WTC11 (cell line): ENCODE results near the gene CDKL5. TPM values are rescaled to one million over a fixed set of nuclear protein-coding genes. Genes with fewer than 3 reads are reported as not detected.

Experiments used
- ATAC-seq: fragments of 200-7000 bp; cut with Tn5 transposase; 2 replicates; pipeline ENCODE4 v1.10.0; 2021; ENCODE audit warnings: mild to moderate bottlenecking, moderate library complexity
- CTCF ChIA-PET: fragments of 300-600 bp; sonication (Branson Sonifier 250); formaldehyde crosslinking; loops from one replicate; lab custom pipeline; 2021; ENCODE audit warnings: antibody characterized with exemption; lab: Charles Lee
- POLR2A ChIA-PET: fragments of 350-600 bp; sonication (Branson Sonifier 250); formaldehyde crosslinking; loops from one replicate; lab custom pipeline; 2021; ENCODE audit warnings: antibody characterized with exemption; lab: Charles Lee
- DNase-seq: peaks from one replicate; pipeline ENCODE4 v3.0.0; 2021; ENCODE audit warnings: low spot score
- H3K27ac Mint-ChIP-seq: 2 replicates; pipeline ENCODE4 v1.8.0; 2021; ENCODE audit warnings: mixed read lengths
- H3K27me3 Mint-ChIP-seq: 2 replicates; pipeline ENCODE4 v1.8.0; 2021; ENCODE audit warnings: low read depth, mild to moderate bottlenecking, moderate library complexity, mixed read lengths
- H3K36me3 Mint-ChIP-seq: 2 replicates; pipeline ENCODE4 v1.8.0; 2021; ENCODE audit warnings: mixed read lengths
- H3K4me1 Mint-ChIP-seq: 2 replicates; pipeline ENCODE4 v1.8.0; 2022; ENCODE audit warnings: mixed read lengths
- H3K4me3 Mint-ChIP-seq: 2 replicates; pipeline ENCODE4 v1.8.0; 2021; ENCODE audit warnings: mild to moderate bottlenecking, moderate library complexity, mixed read lengths
- H3K9me3 Mint-ChIP-seq: 2 replicates; pipeline ENCODE4 v1.8.0; 2021; ENCODE audit warnings: mixed read lengths
- ATF1 ChIP-seq: sonication (generic); formaldehyde crosslinking; IDR thresholded peaks from 2 replicates; pipeline ENCODE4 v1.8.1; 2023; ENCODE audit warnings: mild to moderate bottlenecking, moderate library complexity, missing genetic modification reagents
- ESRRA ChIP-seq: sonication (generic); formaldehyde crosslinking; IDR thresholded peaks from 2 replicates; pipeline ENCODE4 v1.8.1; 2022; ENCODE audit warnings: mild to moderate bottlenecking, missing genetic modification reagents, borderline replicate concordance
- FOXP1 ChIP-seq: sonication (generic); formaldehyde crosslinking; IDR thresholded peaks from 2 replicates; pipeline ENCODE4 v1.8.0; 2022; ENCODE audit warnings: missing genetic modification reagents, mild to moderate bottlenecking, moderate library complexity, borderline replicate concordance
- GABPB1 ChIP-seq: sonication (generic); formaldehyde crosslinking; IDR thresholded peaks from 2 replicates; pipeline ENCODE4 v1.8.1; 2023; ENCODE audit warnings: mild to moderate bottlenecking, missing genetic modification reagents
- GRHL2 ChIP-seq: fragments of 250-450 bp; sonication (Bioruptor Pico); IDR thresholded peaks from 2 replicates; pipeline ENCODE4 v1.8.0; 2022; ENCODE audit warnings: mild to moderate bottlenecking, moderate library complexity; ENCODE audit not compliant: insufficient replicate concordance, severe bottlenecking
- HMGA2 ChIP-seq: fragments of 250-450 bp; sonication (Bioruptor Pico); IDR thresholded peaks from 2 replicates; pipeline ENCODE4 v1.4.0; 2021; ENCODE audit warnings: mild to moderate bottlenecking, moderate library complexity
- JUN ChIP-seq: sonication (generic); formaldehyde crosslinking; IDR thresholded peaks from 2 replicates; pipeline ENCODE4 v1.8.0; 2023; ENCODE audit warnings: mild to moderate bottlenecking, missing genetic modification reagents
- KAT7 ChIP-seq: sonication (generic); formaldehyde crosslinking; IDR thresholded peaks from 2 replicates; pipeline ENCODE4 v1.8.1; 2023; ENCODE audit warnings: missing genetic modification reagents, mild to moderate bottlenecking, borderline replicate concordance
- NFYB ChIP-seq: sonication (generic); formaldehyde crosslinking; conservative IDR thresholded peaks from 2 replicates; pipeline ENCODE4 v1.8.0; 2022; ENCODE audit warnings: low read depth, missing genetic modification reagents
- PRRX2 ChIP-seq: fragments of 250-450 bp; sonication (Bioruptor Pico); IDR thresholded peaks from 2 replicates; pipeline ENCODE4 v1.8.0; 2021; ENCODE audit warnings: mild to moderate bottlenecking
- RELA ChIP-seq: sonication (generic); formaldehyde crosslinking; IDR thresholded peaks from 2 replicates; pipeline ENCODE4 v1.8.1; 2022; ENCODE audit warnings: missing genetic modification reagents, mild to moderate bottlenecking, borderline replicate concordance
- SP1 ChIP-seq: sonication (generic); formaldehyde crosslinking; conservative IDR thresholded peaks from 2 replicates; pipeline ENCODE4 v1.8.1; 2022; ENCODE audit warnings: missing genetic modification reagents
- TCF7 ChIP-seq: sonication (generic); formaldehyde crosslinking; IDR thresholded peaks from 2 replicates; pipeline ENCODE4 v1.8.0; 2022; ENCODE audit warnings: mild to moderate bottlenecking, low read depth, missing genetic modification reagents, moderate library complexity
- ZBTB21 ChIP-seq: sonication (generic); formaldehyde crosslinking; IDR thresholded peaks from 2 replicates; pipeline ENCODE4 v1.8.1; 2023; ENCODE audit warnings: mild to moderate bottlenecking, missing genetic modification reagents, borderline replicate concordance
- ZNF396 ChIP-seq: fragments of 250-450 bp; sonication (Bioruptor Pico); IDR thresholded peaks from 2 replicates; pipeline ENCODE4 v1.8.0; 2021; ENCODE audit warnings: mild to moderate bottlenecking, moderate library complexity, borderline replicate concordance
- ZNF416 ChIP-seq: fragments of 250-450 bp; sonication (Bioruptor Pico); IDR thresholded peaks from 2 replicates; pipeline ENCODE4 v1.9.0; 2021; ENCODE audit warnings: mild to moderate bottlenecking, inconsistent platforms
- total RNA-seq: library from RNA; stranded (reverse); gene quantifications from 3 replicates; pipeline ENCODE4 v1.2.3, GENCODE V29; 2021
- TF ChIP-seq, protein P1 (sequence below): sonication (generic); formaldehyde crosslinking; IDR thresholded peaks from 2 replicates; pipeline ENCODE4 v1.8.1; 2022; ENCODE audit warnings: mild to moderate bottlenecking, moderate library complexity, missing genetic modification reagents
- TF ChIP-seq, protein P2 (sequence below): sonication (generic); formaldehyde crosslinking; IDR thresholded peaks from 2 replicates; pipeline ENCODE4 v1.8.0; 2023; ENCODE audit warnings: mild to moderate bottlenecking, missing genetic modification reagents
- TF ChIP-seq, protein P3 (sequence below): sonication (generic); formaldehyde crosslinking; IDR thresholded peaks from 2 replicates; pipeline ENCODE4 v1.8.1; 2022; ENCODE audit warnings: low read depth, missing genetic modification reagents, borderline replicate concordance
- TF ChIP-seq, protein P4 (sequence below): sonication (generic); formaldehyde crosslinking; IDR thresholded peaks from 2 replicates; pipeline ENCODE4 v1.8.0; 2022; ENCODE audit warnings: mild to moderate bottlenecking, missing genetic modification reagents
- TF ChIP-seq, protein P5 (sequence below): fragments of 250-450 bp; sonication (Bioruptor Pico); IDR thresholded peaks from 2 replicates; pipeline ENCODE4 v1.9.0; 2021; ENCODE audit warnings: mild to moderate bottlenecking
- TF ChIP-seq, protein P6 (sequence below): sonication (generic); formaldehyde crosslinking; IDR thresholded peaks from 2 replicates; pipeline ENCODE4 v1.8.1; 2022; ENCODE audit warnings: low read depth, mild to moderate bottlenecking, moderate library complexity, missing genetic modification reagents, borderline replicate concordance

Gene CDKL5
- total RNA-seq, 1 experiment from 2014 or later = 13.6 TPM

DNA sequence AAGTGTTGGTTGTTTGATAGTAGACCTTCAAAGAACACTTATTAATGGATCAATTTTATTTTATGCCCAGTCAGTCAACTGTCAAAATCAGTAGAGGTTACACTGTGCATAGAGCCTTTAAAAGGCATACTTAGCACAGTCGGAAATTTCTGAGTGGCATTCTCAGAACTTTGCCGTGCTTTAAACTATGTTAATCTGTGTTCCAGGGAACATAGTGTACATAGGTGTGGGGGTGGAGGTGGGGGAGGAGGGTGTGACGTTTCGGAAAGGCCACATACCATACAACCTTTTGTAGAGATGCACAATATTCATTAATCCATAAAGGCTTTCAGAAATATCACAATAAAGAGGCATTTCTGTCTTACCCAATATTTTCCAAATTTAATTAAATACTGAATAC lies 170.7 kb downstream of the CDKL5 start (continued):
- TF ChIP-seq, protein P1, sequence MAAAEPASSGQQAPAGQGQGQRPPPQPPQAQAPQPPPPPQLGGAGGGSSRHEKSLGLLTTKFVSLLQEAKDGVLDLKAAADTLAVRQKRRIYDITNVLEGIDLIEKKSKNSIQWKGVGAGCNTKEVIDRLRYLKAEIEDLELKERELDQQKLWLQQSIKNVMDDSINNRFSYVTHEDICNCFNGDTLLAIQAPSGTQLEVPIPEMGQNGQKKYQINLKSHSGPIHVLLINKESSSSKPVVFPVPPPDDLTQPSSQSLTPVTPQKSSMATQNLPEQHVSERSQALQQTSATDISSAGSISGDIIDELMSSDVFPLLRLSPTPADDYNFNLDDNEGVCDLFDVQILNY (CRISPR knock-in tag) = no peak
- TF ChIP-seq SP1 (CRISPR knock-in tag) = no peak
- TF ChIP-seq, all 79 proteins: peak for 0

DNA sequence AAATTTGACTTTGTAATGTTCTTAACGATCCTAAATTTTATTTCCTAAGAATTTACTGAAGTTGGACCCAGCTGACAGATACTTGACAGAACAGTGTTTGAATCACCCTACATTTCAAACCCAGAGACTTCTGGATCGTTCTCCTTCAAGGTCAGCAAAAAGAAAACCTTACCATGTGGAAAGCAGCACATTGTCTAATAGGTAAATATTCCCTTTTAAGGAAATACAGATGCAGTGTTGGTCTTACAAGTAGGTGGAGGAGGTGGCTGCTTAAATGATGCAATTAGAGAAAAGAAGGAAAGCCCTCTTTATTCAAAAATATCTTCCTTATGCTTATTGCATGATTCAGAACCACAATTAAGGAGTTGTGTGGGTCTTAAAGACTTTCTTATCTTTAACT lies 173.0 kb downstream of the CDKL5 start:
- no peaks in the 10 kb centered on the region for H3K9me3 Mint-ChIP-seq
- TF ChIP-seq ESRRA = no peak
- no peak for TF ChIP-seq ATF1 (CRISPR knock-in tag)
- TF ChIP-seq, protein P1 (CRISPR knock-in tag) = no peak
- TF ChIP-seq NFYB (CRISPR knock-in tag) = no peak
- no peak for TF ChIP-seq ZBTB21
- no peak for TF ChIP-seq TCF7 (CRISPR knock-in tag)
- DNase-seq (no peak), ATAC-seq (no peak)
- H3K4me3 Mint-ChIP-seq = no peak overlapping the region
- H3K4me1 Mint-ChIP-seq = peaks cover 18% of the 10 kb centered on the region
- ChIA-PET CTCF (no interaction called here), POLR2A (no interaction called here)
- H3K36me3 Mint-ChIP-seq = peaks cover 5% of the 10 kb centered on the region; the same call in 1 of the 2 replicates
- H3K27me3 Mint-ChIP-seq = no peaks in the 10 kb centered on the region
- H3K27ac Mint-ChIP-seq = no peak overlapping the region

DNA sequence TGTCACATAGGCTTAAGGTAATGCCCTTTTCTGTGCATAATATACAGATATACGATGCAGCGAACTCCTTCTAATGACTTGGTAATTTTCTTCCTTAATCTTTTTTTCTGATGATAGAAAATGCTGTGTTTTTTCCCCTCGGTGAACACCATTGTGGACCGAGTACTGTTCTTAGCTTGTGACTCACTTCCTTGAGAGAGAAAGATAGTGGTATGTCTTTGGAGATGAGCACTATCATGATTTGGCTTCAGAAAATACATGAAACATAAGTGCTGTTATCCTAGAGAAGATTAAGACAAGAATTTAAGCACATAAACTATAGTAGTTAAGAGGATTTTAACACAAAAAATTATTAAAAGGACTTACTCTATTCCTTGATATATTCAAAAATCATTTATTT lies 182.6 kb downstream of the CDKL5 start:
- no peaks in the 10 kb centered on the region for H3K9me3 Mint-ChIP-seq
- TF ChIP-seq, protein P2, sequence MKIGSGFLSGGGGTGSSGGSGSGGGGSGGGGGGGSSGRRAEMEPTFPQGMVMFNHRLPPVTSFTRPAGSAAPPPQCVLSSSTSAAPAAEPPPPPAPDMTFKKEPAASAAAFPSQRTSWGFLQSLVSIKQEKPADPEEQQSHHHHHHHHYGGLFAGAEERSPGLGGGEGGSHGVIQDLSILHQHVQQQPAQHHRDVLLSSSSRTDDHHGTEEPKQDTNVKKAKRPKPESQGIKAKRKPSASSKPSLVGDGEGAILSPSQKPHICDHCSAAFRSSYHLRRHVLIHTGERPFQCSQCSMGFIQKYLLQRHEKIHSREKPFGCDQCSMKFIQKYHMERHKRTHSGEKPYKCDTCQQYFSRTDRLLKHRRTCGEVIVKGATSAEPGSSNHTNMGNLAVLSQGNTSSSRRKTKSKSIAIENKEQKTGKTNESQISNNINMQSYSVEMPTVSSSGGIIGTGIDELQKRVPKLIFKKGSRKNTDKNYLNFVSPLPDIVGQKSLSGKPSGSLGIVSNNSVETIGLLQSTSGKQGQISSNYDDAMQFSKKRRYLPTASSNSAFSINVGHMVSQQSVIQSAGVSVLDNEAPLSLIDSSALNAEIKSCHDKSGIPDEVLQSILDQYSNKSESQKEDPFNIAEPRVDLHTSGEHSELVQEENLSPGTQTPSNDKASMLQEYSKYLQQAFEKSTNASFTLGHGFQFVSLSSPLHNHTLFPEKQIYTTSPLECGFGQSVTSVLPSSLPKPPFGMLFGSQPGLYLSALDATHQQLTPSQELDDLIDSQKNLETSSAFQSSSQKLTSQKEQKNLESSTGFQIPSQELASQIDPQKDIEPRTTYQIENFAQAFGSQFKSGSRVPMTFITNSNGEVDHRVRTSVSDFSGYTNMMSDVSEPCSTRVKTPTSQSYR (CRISPR knock-in tag) = no peak
- TF ChIP-seq, protein P3, sequence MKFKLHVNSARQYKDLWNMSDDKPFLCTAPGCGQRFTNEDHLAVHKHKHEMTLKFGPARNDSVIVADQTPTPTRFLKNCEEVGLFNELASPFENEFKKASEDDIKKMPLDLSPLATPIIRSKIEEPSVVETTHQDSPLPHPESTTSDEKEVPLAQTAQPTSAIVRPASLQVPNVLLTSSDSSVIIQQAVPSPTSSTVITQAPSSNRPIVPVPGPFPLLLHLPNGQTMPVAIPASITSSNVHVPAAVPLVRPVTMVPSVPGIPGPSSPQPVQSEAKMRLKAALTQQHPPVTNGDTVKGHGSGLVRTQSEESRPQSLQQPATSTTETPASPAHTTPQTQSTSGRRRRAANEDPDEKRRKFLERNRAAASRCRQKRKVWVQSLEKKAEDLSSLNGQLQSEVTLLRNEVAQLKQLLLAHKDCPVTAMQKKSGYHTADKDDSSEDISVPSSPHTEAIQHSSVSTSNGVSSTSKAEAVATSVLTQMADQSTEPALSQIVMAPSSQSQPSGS = no peak
- TF ChIP-seq, protein P4, sequence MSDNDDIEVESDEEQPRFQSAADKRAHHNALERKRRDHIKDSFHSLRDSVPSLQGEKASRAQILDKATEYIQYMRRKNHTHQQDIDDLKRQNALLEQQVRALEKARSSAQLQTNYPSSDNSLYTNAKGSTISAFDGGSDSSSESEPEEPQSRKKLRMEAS (CRISPR knock-in tag) = no peak
- TF ChIP-seq, protein P1 (CRISPR knock-in tag) = no peak
- TF ChIP-seq JUN (no peak), RELA (CRISPR knock-in tag) (no peak), PRRX2 (CRISPR knock-in tag) (no peak), KAT7 (CRISPR knock-in tag) (no peak), GRHL2 (CRISPR knock-in tag) (no peak), ZNF396 (no peak), HMGA2 (CRISPR knock-in tag) (no peak), FOXP1 (CRISPR knock-in tag) (no peak), GABPB1 (CRISPR knock-in tag) (no peak), ZNF416 (CRISPR knock-in tag) (no peak)
- TF ChIP-seq, protein P5, sequence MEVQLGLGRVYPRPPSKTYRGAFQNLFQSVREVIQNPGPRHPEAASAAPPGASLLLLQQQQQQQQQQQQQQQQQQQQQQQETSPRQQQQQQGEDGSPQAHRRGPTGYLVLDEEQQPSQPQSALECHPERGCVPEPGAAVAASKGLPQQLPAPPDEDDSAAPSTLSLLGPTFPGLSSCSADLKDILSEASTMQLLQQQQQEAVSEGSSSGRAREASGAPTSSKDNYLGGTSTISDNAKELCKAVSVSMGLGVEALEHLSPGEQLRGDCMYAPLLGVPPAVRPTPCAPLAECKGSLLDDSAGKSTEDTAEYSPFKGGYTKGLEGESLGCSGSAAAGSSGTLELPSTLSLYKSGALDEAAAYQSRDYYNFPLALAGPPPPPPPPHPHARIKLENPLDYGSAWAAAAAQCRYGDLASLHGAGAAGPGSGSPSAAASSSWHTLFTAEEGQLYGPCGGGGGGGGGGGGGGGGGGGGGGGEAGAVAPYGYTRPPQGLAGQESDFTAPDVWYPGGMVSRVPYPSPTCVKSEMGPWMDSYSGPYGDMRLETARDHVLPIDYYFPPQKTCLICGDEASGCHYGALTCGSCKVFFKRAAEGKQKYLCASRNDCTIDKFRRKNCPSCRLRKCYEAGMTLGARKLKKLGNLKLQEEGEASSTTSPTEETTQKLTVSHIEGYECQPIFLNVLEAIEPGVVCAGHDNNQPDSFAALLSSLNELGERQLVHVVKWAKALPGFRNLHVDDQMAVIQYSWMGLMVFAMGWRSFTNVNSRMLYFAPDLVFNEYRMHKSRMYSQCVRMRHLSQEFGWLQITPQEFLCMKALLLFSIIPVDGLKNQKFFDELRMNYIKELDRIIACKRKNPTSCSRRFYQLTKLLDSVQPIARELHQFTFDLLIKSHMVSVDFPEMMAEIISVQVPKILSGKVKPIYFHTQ = no peak
- TF ChIP-seq, protein P6, sequence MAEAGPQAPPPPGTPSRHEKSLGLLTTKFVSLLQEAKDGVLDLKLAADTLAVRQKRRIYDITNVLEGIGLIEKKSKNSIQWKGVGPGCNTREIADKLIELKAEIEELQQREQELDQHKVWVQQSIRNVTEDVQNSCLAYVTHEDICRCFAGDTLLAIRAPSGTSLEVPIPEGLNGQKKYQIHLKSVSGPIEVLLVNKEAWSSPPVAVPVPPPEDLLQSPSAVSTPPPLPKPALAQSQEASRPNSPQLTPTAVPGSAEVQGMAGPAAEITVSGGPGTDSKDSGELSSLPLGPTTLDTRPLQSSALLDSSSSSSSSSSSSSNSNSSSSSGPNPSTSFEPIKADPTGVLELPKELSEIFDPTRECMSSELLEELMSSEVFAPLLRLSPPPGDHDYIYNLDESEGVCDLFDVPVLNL (CRISPR knock-in tag) = no peak
- H3K4me1 Mint-ChIP-seq = peaks cover 11% of the 10 kb centered on the region
- no peak overlapping the region for H3K27ac Mint-ChIP-seq
- no peak for DNase-seq
- ChIA-PET CTCF (no interaction called here), POLR2A (no interaction called here)
- H3K27me3 Mint-ChIP-seq = no peaks in the 10 kb centered on the region
- ATAC-seq = no peak
- H3K4me3 Mint-ChIP-seq = no peak overlapping the region
- peaks cover 39% of the 10 kb centered on the region for H3K36me3 Mint-ChIP-seq
